ENCODE data around the gene PPP1R13L.

DNA sequence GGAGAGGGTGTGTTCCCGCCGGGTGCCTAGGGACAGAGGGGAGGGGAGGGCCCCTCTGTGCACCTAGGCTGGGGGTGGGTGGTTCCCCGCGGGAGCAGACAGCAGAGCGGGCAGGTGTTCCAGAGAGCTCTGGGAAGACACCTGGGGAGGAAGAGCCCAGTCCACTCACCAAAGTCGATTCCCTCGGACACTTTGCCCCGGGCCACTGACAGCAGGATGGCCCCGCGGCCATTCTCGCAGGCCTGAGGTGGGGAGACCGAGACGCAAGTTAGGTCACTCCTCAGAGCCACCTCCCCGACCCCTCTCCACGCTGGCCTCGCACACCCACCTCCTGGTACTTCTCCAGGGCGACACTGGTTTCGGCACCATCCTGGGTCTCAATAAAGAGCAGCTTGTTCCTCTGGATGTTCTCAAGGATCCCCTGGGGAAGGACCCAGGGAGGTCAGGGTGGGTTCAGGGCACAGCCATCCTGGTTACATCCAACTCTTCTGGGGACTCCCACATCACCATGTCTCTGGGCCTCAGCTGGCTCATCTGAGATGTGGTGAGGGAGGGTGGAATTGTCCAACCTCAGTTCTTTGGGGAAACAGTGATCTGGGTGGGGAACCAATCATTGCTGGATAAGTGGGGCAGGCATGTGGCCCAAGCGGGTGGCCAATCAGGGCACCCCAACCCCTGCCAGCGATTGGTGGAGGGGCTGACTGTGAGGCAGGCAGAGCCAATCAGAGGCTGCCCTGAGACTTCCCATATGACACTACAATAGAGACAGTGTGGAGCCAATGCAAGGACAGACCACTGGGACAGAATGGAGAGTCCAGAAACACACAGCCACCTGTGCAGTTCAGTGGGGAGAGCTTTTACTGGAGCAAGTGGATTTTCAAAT is 51.7 kb downstream of the PPP1R13L start:
- TF ChIP-seq, protein P1, sequence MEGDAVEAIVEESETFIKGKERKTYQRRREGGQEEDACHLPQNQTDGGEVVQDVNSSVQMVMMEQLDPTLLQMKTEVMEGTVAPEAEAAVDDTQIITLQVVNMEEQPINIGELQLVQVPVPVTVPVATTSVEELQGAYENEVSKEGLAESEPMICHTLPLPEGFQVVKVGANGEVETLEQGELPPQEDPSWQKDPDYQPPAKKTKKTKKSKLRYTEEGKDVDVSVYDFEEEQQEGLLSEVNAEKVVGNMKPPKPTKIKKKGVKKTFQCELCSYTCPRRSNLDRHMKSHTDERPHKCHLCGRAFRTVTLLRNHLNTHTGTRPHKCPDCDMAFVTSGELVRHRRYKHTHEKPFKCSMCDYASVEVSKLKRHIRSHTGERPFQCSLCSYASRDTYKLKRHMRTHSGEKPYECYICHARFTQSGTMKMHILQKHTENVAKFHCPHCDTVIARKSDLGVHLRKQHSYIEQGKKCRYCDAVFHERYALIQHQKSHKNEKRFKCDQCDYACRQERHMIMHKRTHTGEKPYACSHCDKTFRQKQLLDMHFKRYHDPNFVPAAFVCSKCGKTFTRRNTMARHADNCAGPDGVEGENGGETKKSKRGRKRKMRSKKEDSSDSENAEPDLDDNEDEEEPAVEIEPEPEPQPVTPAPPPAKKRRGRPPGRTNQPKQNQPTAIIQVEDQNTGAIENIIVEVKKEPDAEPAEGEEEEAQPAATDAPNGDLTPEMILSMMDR (IDR thresholded peaks at IDR 0.05), result no peak
- TF ChIP-seq POLR2A (IDR thresholded peaks at IDR 0.05), result no peak

Data from uterus (tissue), 2 donors.